ENCODE data around the gene WDR62.

DNA sequence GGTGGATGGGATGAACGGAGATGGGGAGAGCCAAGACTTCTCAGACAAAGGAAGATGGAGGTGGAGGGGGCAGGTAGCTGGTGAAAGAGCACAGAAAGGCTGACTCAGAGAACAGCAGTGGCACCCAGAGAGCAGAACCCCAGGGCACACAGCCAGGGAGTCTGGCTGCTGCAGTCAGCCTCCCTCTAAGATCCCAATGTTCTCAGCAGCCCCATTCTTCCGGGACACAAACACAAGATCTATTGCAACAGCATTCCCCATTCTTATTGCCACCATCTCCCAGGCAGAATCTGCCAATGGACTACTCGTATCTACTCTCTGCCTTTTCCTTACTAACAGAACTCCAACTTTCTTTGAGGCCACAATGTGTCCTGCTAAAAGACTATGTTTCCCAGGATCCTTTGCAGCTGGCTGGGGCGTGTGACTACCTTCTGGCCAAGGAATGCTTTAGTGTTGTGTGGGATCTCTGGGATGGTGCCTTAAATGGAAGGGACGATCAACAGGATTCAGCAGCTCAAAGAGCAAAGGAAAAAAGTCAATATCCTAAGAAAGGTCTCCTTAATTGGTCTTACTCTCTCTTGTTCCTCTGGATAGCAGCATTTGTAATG, 8.2 kb upstream of the WDR62 start:
- TF ChIP-seq, protein P1, sequence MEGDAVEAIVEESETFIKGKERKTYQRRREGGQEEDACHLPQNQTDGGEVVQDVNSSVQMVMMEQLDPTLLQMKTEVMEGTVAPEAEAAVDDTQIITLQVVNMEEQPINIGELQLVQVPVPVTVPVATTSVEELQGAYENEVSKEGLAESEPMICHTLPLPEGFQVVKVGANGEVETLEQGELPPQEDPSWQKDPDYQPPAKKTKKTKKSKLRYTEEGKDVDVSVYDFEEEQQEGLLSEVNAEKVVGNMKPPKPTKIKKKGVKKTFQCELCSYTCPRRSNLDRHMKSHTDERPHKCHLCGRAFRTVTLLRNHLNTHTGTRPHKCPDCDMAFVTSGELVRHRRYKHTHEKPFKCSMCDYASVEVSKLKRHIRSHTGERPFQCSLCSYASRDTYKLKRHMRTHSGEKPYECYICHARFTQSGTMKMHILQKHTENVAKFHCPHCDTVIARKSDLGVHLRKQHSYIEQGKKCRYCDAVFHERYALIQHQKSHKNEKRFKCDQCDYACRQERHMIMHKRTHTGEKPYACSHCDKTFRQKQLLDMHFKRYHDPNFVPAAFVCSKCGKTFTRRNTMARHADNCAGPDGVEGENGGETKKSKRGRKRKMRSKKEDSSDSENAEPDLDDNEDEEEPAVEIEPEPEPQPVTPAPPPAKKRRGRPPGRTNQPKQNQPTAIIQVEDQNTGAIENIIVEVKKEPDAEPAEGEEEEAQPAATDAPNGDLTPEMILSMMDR (IDR thresholded peaks at IDR 0.05): no peak
- no peak for TF ChIP-seq POLR2A (IDR thresholded peaks at IDR 0.05)
